HepG2 (cell line): Measurements from ENCODE around the gene LRIG1. TPM values are rescaled to one million over a fixed set of nuclear protein-coding genes. Genes with fewer than 3 reads are reported as not detected.

Source experiments
- CEBPZ ChIP-seq: IDR thresholded peaks from 2 replicates; pipeline ENCODE4 v1.6.1; 2012; ENCODE audit warnings: low read length, improper control_type of control experiment
- DPF2 ChIP-seq: sonication (generic); formaldehyde crosslinking; IDR thresholded peaks from 2 replicates; pipeline ENCODE4 v1.4.0; 2020; ENCODE audit warnings: mild to moderate bottlenecking, low read depth, missing genetic modification reagents, borderline replicate concordance
- FOXK2 ChIP-seq: fragments of 450-650 bp; IDR thresholded peaks from 2 replicates; pipeline ENCODE4 v1.6.1; 2016
- HNF4A ChIP-seq: sonication (generic); formaldehyde crosslinking; IDR thresholded peaks from 2 replicates; pipeline ENCODE4 v1.4.0; 2020; ENCODE audit warnings: missing genetic modification reagents
- NAIF1 ChIP-seq: sonication (generic); formaldehyde crosslinking; IDR thresholded peaks from 2 replicates; pipeline ENCODE4 v1.5.0; 2020; ENCODE audit warnings: mild to moderate bottlenecking, missing genetic modification reagents, borderline replicate concordance
- NR3C1 ChIP-seq: sonication (generic); formaldehyde crosslinking; IDR thresholded peaks from 2 replicates; pipeline ENCODE4 v1.4.0; 2020; ENCODE audit warnings: missing genetic modification reagents
- TOE1 ChIP-seq: sonication (generic); formaldehyde crosslinking; IDR thresholded peaks from 2 replicates; pipeline ENCODE4 v1.4.0; 2020; ENCODE audit warnings: mild to moderate bottlenecking, missing genetic modification reagents
- ZNF598 ChIP-seq: sonication (generic); formaldehyde crosslinking; IDR thresholded peaks from 2 replicates; pipeline ENCODE4 v1.5.1; 2020; ENCODE audit warnings: mild to moderate bottlenecking, missing genetic modification reagents, borderline replicate concordance
- ZNF652 ChIP-seq: IDR thresholded peaks from 2 replicates; pipeline ENCODE4 v1.6.1; 2016; ENCODE audit warnings: low read depth, borderline replicate concordance
- polyA plus RNA-seq, 8 experiments: library from polyadenylated mRNA; depleted of rRNA in 3 of 8; stranded (reverse) in 7 of 8; unstranded in 1 of 8; fragments of >200 nt; fragmentation: Illumina TruSeq in 4 of 8; extraction: Trizol in 4 of 8; gene quantifications; 2 replicates each; pipeline versions ENCODE4 v1.2.1 to v1.2.3, GENCODE V29; 2011 to 2016; ENCODE audit warnings: low read depth in 4 of 8, missing spikeins in 1 of 8, mixed read lengths in 1 of 8; ENCODE audit not compliant: insufficient read depth in 1 of 8
- total RNA-seq, 5 experiments: library from RNA; depleted of rRNA; stranded (reverse); fragments of >200 nt; fragmentation: Illumina TruSeq; extraction: Trizol; gene quantifications; 2 replicates each; pipeline ENCODE4 v1.2.3, GENCODE V29; 2016; ENCODE audit warnings: low read depth in 1 of 5
- TF ChIP-seq, protein P1 (sequence below): sonication (generic); formaldehyde crosslinking; conservative IDR thresholded peaks from 2 replicates; pipeline ENCODE4 v1.8.0; 2022; ENCODE audit warnings: low read depth, missing genetic modification reagents
- TF ChIP-seq, protein P2 (sequence below): sonication (generic); formaldehyde crosslinking; conservative IDR thresholded peaks from 2 replicates; pipeline ENCODE4 v1.5.0; 2020; ENCODE audit warnings: missing genetic modification reagents
- TF ChIP-seq, protein P3 (sequence below): sonication (generic); formaldehyde crosslinking; IDR thresholded peaks from 2 replicates; pipeline ENCODE4 v1.4.0; 2020; ENCODE audit warnings: missing genetic modification reagents, borderline replicate concordance

LRIG1 gene
- total and polyA plus RNA-seq, 2 of the 13 experiments (the other 11 are each of a cell fraction or from before 2014, with no cell fraction given): 17.8 to 24.8 TPM

DNA sequence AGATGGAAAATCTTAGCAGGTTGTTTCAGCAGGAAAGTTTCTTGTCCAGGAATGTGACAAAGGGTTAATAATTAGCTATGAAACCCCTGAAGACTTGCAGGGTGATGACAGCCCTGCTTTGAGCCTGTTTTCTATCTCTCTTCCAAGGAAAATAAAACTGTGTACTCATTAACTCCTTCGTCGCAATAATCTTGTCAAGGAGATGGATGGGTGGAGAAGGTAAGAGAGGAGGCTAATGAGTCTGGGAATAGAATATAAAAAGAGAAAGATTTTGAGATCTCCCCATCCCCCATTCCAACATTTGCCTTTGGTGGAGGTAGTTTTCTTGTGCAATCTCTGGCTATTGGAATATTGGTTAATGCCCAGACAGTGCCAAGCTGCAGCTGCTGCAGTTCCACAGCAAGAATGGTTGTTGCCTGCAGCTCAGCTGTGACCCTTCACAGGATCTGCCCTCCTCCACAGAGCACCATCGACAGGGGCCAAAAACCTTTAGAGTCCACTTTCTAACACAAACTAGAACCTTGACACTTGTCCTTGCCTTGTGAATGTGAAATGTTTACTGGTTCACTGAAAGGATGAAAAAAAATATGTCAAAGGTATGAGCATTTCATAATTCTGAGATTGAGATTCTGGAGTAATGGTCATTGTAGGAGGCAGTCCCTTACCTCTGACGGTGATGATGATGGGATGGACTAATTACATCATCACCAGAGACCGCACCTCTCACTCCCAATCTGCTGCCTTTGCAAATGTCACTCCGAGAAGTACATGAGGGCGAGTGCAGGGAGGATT is 4.2 kb upstream of the LRIG1 start (continued):
- TF ChIP-seq, protein P1, sequence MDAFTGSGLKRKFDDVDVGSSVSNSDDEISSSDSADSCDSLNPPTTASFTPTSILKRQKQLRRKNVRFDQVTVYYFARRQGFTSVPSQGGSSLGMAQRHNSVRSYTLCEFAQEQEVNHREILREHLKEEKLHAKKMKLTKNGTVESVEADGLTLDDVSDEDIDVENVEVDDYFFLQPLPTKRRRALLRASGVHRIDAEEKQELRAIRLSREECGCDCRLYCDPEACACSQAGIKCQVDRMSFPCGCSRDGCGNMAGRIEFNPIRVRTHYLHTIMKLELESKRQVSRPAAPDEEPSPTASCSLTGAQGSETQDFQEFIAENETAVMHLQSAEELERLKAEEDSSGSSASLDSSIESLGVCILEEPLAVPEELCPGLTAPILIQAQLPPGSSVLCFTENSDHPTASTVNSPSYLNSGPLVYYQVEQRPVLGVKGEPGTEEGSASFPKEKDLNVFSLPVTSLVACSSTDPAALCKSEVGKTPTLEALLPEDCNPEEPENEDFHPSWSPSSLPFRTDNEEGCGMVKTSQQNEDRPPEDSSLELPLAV: no peak
- TF ChIP-seq ZNF598 (CRISPR knock-in tag) (no peak), NR3C1 (CRISPR knock-in tag) (no peak), TOE1 (no peak), CEBPZ (no peak), DPF2 (0 out of 2 replicates have a peak, but pooled peaks have one; percentile 23), NAIF1 (CRISPR knock-in tag) (no peak), HNF4A (peak; percentile 37; the same call in 1 of the 2 replicates), FOXK2 (no peak), ZNF652 (CRISPR knock-in tag) (peak; percentile 87)
- TF ChIP-seq, protein P2, sequence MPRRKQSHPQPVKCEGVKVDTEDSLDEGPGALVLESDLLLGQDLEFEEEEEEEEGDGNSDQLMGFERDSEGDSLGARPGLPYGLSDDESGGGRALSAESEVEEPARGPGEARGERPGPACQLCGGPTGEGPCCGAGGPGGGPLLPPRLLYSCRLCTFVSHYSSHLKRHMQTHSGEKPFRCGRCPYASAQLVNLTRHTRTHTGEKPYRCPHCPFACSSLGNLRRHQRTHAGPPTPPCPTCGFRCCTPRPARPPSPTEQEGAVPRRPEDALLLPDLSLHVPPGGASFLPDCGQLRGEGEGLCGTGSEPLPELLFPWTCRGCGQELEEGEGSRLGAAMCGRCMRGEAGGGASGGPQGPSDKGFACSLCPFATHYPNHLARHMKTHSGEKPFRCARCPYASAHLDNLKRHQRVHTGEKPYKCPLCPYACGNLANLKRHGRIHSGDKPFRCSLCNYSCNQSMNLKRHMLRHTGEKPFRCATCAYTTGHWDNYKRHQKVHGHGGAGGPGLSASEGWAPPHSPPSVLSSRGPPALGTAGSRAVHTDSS (CRISPR knock-in tag): no peak
- TF ChIP-seq, protein P3, sequence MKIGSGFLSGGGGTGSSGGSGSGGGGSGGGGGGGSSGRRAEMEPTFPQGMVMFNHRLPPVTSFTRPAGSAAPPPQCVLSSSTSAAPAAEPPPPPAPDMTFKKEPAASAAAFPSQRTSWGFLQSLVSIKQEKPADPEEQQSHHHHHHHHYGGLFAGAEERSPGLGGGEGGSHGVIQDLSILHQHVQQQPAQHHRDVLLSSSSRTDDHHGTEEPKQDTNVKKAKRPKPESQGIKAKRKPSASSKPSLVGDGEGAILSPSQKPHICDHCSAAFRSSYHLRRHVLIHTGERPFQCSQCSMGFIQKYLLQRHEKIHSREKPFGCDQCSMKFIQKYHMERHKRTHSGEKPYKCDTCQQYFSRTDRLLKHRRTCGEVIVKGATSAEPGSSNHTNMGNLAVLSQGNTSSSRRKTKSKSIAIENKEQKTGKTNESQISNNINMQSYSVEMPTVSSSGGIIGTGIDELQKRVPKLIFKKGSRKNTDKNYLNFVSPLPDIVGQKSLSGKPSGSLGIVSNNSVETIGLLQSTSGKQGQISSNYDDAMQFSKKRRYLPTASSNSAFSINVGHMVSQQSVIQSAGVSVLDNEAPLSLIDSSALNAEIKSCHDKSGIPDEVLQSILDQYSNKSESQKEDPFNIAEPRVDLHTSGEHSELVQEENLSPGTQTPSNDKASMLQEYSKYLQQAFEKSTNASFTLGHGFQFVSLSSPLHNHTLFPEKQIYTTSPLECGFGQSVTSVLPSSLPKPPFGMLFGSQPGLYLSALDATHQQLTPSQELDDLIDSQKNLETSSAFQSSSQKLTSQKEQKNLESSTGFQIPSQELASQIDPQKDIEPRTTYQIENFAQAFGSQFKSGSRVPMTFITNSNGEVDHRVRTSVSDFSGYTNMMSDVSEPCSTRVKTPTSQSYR (CRISPR knock-in tag): peak; percentile 69; the same call in 1 of the 2 replicates
